ENCODE measurements around the gene ZFX. TPM values are rescaled to one million over a fixed set of nuclear protein-coding genes. Genes with fewer than 3 reads are reported as not detected.

ZFX gene
- total RNA-seq, 1 donor = 30.2 TPM

DNA sequence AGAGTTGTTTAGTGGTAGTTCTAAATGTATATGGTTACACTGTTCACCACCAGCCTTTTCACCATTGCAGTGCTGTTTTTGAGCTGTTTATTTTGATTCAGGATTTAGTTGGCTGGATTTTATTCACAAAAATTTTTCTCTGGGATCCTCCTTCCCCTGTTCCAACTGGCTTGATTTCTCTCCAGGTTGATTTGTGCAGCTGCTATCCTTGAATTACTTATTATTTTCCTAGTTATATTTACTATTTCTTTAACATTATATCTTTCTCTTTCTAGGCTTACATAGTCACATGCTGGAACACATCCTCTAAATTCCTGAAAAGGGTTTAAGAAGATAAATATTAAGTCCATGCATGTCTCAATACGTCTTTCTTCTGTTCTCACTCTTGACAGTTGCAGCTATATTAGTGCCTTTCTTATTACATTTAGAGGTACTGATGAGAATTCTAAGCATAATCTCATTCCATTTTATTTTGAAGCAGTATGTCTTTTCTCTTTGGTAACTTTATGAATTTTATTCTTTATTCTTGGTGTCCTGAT is 82.2 kb downstream of the ZFX start:
- DNase-seq (ENCODE audit: low read depth in 2 of 3, low spot score in 2 of 3) = no peak

DNA sequence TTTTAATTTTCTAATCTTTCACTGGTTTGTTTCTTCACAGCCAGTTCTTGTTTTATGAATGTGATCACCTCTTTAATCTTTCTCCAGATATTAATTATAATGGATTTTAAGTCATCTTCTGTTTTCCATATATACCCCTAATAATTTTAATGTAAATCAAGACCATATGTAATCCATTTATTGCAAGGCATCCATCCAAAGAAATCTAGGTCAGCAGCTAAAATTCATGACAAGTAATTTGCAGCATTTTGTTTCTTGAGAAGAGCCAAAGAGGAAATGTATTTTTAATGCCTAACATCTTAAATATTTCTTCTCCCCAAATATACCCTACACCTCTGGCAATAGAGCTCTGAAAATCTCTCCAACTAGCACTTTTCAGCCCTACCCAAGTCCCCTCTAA is 83.3 kb downstream of the ZFX start:
- DNase-seq (ENCODE audit: low read depth in 2 of 3, low spot score in 2 of 3) = no peak

DNA sequence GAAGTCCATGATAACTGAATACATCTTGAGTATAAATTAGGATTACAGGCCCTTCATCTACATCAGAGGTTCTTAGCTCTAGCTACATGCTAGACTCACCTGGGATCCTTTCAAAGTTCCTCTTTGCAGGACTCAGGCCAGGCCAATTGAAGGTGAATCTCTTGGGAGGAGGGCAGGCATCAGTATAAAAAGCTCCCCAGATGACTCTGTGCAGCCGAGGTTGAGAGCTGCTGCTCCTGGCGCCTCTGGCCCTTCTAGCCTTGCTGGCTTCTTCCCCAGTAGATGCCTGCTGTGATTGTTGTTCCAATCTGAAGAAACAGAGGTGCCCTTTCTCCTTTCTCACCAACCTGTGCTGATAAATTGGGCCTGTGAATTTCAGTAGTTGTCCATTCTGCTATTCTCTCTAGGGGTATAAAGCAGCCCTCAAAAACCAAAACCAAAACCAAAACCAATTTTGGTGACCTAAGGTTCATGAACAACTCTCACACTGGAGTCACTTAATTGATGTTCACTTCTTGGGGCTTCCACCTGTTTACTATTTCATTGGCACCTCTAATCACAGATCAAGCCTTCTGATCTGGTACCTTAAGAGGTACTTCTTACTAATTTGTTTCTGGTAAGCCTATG is 85.7 kb downstream of the ZFX start:
- no peak for DNase-seq (ENCODE audit: low read depth in 2 of 3, low spot score in 2 of 3)

DNA sequence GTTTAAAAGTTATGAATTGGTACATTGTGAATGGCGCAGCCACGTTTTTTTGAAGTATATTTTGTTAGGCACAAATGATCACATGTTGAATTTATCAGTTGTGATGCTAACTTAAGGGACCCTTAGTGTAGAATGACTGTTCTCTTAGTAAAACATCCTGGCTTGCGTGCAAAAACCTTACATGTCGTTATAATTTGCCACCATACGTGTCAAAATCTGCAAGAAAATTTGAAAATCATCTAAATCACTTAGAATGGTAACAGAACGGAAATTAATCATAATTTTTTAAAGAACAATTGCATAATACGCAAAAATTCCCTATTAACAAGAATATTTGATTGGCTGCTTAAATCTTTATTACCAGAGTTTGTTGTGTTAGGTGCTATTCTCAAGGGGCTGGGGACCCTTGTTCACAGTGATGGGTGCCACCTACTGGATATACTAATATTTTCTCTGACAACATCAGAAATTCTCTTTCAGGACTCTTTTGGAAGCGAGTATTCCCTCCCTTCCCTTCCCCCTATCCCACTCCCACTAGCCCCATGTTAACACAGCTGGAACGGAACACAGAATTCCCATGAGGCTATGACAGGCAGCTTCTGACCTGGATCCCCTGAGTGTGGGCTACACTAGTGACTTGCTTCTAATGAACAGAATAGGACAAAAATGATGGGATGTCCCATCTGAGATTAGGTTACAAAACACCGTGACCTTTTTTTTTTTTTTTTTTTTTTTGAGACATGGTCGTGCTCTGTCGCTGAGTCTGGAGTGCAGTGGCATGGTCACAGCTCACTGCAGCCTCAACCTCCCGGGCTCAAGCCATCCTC is 92.5 kb downstream of the ZFX start:
- DNase-seq (ENCODE audit: low read depth in 2 of 3, low spot score in 2 of 3) = peak in 1 of 3 donors; percentile 44

DNA sequence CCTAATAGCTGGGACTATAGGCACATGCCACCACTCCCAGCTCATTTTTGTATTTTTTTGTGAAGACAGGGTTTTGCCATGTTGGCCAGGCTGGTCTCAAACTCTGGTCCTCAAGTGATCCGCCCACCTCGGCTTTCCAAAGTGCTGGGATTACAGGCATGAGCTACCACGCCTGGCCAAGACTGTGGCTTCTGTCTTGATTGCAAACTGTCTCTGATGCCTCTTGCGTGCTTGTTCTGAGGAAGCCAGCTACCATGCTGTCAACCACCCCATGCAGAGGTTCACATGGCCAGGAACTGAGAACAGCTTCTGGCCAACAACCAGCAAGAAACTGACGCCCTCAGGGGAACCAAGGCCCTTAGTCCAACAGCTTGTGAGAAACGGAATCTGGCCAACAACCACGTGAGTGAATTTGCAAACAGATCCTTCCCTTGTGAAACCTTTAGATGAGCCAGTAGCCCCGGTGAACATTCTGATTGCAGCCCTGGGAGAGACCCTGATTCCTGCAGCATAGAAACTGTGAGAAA is 93.2 kb downstream of the ZFX start:
- DNase-seq (ENCODE audit: low read depth in 2 of 3, low spot score in 2 of 3) = no peak

DNA sequence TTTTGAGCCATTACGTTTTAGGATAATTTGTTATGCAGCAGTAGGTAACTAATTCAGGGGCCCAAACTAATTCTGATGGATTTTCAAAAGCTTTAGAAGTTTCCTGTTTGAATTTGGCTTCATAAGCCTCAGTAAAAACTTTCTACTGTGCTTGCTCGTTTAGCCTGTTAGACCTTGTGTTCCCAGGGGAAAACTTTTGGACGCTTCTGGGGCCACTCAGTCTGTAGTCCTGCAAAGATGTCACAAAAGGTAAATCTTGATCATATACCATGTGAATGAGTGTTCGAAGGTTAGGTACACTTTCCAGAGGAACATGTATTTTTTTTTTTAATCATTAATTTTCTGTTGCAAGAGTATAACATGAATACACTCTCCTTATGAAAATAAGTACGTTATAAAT is 93.7 kb downstream of the ZFX start:
- no peak for DNase-seq (ENCODE audit: low read depth in 2 of 3, low spot score in 2 of 3)

DNA sequence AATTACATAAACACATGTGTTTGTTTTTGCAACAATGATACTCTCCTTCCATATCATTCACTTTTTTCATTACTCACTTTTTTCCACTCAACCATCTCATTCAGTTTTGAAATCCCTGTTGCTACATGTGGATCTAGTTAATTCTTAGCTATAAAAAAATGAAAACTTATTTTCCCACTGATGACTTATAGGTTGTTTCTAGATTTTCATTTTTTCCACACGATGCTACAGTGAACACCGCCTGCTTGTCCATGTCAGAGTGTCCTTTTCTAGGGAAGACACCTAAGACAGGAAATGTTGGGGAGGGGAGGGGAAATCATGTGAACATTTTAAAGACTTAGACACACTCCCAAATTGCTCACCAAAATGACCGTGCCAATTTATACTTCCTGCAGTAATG is 94.2 kb downstream of the ZFX start:
- no peak for DNase-seq (ENCODE audit: low read depth in 2 of 3, low spot score in 2 of 3)

DNA sequence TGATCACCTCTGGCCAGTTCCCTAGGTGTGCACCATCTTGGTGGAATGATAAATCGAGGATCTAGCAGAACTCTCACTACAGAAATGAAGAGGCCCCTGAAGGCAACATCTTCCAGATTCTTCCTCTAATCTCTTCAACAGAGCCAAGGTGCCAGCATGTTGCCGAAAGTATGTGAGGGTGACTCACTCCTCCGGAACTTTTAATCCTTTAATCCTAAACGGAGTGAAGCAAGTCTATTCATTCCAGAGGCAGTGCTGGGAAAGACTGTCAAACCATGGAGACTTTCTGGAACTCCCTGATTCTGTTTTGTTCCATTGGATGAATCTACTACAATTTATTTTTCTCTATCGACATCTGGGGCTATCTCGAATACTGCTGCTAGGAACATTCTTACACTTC is 95.7 kb downstream of the ZFX start:
- no peak for DNase-seq (ENCODE audit: low read depth in 2 of 3, low spot score in 2 of 3)

DNA sequence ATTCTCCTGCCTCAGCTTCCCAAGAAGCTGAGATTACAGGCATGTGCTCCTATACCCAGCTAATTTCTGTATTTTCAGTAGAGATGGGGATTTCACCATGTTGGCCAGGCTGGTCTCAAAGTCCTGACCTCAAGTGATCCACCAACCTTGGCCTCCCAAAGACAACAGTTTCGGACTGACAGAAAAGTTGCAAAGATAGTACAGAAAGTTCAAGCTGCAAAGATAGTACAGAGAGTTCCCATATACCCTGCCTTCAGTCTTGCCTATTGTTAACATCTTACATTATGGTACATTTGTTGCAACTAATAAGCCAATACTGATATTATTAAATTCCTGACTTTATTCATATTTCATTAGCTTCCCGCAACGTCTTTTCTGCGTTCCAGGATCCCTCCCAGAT is 98.5 kb downstream of the ZFX start:
- no peak for DNase-seq (ENCODE audit: low read depth in 2 of 3, low spot score in 2 of 3)

DNA sequence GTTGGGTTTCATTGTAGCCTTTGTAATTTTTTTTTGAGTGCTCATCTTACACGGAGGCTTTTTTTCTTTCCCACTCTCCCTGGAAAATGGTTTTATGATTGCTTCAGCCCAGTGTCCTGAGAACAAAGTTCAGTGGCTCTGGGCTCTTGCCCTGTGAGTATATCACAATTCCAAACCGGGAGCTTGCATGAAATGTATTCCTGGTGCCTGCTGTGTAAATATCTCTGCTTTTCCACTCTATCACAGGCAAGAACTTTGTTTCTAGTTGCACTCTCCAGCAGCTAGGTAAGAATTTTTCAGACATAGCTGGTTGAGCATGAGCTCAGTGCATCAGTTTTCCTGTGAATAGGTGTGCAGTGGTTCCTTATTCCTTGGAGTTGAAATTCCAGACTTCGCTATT is 103.5 kb downstream of the ZFX start:
- no peak for DNase-seq (ENCODE audit: low read depth in 2 of 3, low spot score in 2 of 3)

DNA sequence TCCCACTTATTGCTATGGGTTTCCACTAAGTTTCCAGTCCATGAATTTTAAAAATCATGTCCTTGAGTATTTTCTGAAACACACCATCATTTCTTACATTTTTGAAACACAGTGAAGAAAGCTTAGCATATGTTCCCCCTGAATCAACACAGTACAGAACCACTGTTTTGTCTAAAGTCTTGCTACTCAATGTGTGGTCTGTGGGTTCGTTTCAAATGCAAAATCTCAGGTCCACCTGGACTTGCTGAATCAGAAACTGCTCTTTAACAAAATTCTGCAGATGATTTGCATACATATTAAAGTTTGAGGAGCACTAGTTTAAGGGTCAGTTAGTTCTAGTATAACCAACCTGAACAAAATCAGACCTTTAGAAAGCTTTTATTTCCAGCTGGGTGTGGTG is 103.9 kb downstream of the ZFX start:
- DNase-seq (ENCODE audit: low read depth in 2 of 3, low spot score in 2 of 3) = no peak

DNA sequence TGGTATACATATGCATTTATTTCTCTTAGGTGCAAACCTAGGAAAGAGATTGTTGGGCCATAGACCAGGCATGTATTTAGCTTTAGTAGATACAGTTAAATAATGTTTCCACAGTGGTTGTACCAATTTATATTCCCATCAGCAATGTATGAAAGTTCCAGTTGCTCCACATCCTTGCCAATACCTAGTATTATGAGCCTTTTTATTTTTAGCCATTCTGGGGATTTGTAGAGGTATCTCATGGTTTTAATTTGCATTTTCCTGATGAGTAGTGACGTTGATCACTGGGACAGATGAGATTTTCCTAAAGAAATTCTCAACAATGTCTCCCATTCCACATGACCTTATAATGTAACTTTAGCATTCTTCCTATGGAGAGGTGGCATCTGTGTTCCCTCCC is 107.5 kb downstream of the ZFX start:
- DNase-seq (ENCODE audit: low read depth in 2 of 3, low spot score in 2 of 3) = no peak

DNA sequence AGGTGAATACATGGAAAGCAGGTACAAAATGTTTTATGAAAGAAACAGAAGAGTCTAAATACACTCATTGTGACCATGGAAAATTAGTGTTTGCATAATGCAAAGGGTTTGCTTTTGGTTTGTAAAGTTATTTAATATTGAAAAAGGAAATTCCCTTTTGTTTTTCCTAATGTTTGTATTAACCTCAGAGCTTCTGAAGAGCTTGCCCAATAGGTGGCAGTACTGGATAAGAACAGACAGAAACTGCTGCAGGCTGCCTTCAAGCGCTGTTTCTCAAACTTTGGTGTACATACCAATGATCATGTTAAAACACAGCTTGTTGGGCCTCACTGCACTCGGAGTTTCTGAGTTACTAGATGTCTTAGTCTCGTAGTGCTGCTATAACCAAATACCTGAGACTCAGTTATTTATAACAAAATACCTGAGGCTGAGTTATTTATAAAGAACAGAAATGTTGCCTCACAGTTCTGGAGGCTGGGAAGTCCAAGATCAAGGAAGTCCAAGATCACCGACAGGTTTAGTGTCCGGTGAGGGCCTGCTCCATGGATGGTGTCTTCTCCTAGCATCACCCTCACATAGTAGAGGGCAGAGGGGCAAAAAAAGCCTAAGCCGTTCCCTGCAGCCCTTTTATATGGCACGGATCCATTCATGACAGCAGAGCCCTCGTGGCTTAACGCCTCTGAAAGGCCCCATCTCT is 110.2 kb downstream of the ZFX start:
- DNase-seq (ENCODE audit: low read depth in 2 of 3, low spot score in 2 of 3) = peak in 2 of 3 donors; percentile 38 to 59

DNA sequence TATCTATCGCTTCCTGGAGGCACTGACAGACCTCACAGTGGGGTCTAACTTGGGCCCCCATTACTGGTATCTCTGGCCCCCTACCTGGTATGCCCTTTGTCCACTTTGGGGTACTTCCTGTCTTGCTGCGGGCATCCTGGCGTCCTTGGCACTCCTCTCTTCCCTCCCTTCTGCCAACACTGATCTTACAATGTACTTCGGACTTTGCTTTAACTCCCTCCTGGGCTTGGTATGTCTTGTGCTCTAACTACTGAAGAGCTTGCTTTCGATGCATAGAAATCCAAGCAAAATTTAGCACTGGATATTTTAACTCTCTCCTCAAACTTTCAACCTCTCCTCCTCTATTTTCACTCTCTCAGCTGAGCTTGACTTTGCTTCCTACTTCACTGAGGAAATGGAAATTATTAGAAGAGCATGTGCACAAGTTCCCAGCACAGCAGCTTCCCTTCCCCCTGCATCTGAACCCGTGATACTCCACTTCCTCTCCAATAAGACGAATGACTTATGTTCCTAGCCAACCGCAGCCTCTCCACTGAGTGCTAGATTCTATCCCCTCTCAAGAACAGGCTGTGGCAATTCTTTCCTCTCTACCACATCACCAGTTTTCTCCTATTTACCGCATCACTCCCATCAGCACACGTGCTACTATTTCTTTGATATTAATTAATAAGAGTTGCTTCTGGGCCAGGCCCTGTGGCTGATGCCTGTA is 111.5 kb downstream of the ZFX start:
- DNase-seq (ENCODE audit: low read depth in 2 of 3, low spot score in 2 of 3) = peak in 2 of 3 donors; percentile 65 to 86

DNA sequence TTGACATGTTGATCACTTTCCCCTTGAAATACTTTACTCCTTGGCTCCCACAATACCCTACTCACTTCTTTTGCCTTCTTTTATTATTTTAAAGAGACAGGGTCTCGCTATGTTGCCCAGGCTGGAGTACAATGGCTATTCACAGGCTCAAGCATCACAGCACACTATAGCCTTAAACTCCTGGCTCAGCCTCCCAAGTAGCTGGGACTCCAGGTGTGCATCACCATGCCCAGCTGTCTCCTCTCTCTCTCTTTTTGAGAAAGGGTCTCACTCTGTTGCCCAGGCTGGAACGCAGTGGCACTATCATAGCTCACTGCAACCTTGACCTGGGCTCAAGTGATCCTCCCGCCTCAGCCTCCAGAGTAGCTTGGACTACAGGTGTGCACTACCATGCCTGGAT is 112.8 kb downstream of the ZFX start:
- no peak for DNase-seq (ENCODE audit: low read depth in 2 of 3, low spot score in 2 of 3)

DNA sequence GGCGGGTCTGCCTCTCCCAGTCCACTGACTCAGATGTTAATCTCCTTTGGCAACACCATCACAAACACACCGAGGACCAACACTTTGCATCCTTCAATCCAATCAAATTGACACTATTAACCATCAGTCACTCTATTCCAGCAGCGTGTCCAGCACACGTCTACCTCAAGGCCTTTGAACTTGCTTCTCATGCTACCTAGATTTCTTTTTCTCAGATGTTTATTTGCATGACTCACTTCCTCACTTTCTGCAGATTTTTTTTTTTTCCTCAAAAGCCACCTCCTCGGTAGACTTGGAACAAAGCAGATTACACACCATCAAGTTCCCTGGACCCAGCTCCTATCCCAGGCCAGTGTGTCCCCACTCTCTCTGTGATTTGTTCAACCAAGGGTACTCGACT is 114.9 kb downstream of the ZFX start:
- no peak for DNase-seq (ENCODE audit: low read depth in 2 of 3, low spot score in 2 of 3)

Small RNA genes within 50 kb of the gene (small RNA-seq; reads per million reads assigned to genes)
- gene RF00263 = not detected

Other genes with a start within 250 kb of the ZFX start
- gene APOO, start 241.8 kb upstream of the ZFX start, total RNA-seq = 4.3 TPM
- under 0.01 TPM for gene CXorf58, start 241.7 kb upstream of the ZFX start, total RNA-seq
- gene KLHL15, start 122.5 kb upstream of the ZFX start, total RNA-seq = 17.2 TPM
- 390 TPM for gene EIF2S3, start 94.8 kb upstream of the ZFX start, total RNA-seq
- not detected for gene SUPT20HL2, start 164.3 kb downstream of the ZFX start, total RNA-seq
- under 0.01 TPM for gene SUPT20HL1, start 210.9 kb downstream of the ZFX start, total RNA-seq

Measured in hematopoietic multipotent progenitor cell (in vitro differentiated cells).